ENCODE data around the gene KRTAP5-4. TPM values are rescaled to one million over a fixed set of nuclear protein-coding genes. Genes with fewer than 3 reads are reported as not detected.

KRTAP5-4 gene
- total RNA-seq, 1 experiment from 2014 or later = not detected

GRCh38 chr11:1653541-1654387, 31.8 kb upstream of the KRTAP5-4 start:
- Histone ChIP-seq H3K36me3 (ENCODE audit: insufficient read depth, low read length, poor library complexity, severe bottlenecking) (no peaks in the 10 kb centered on the region), H3K4me3 (ENCODE audit: low read depth, low read length, poor library complexity, severe bottlenecking) (no peak overlapping the region), H3K27ac (ENCODE audit: low read depth, low read length, poor library complexity, severe bottlenecking) (no peak overlapping the region), H3K4me1 (ENCODE audit: insufficient read depth, low read length, poor library complexity, severe bottlenecking) (no peaks in the 10 kb centered on the region), H3K9me3 (ENCODE audit: low read depth, low read length, poor library complexity, severe bottlenecking) (no peaks in the 10 kb centered on the region), H3K27me3 (replicated peaks; ENCODE audit: insufficient read depth, low read depth, low read length, poor library complexity) (no peaks in the 10 kb centered on the region)
- no peak for DNase-seq (ENCODE audit: low spot score)
- intact Hi-C loops (cut with micrococcal nuclease; ENCODE audit: unreplicated experiment) = loop anchor here (2.0 kb wide), 1 partner anchor 179 kb away; no protein-coding TSS in a partner anchor
- CTCF ChIA-PET = interaction anchor here (1.3 to 1.8 kb wide), 4 partner anchors 40 to 502 kb away, joined by 8 to 29 read pairs (median 15); partner anchors contain the start of gene SYT8
- TF ChIP-seq CTCF (conservative IDR thresholded peaks at IDR 0.05; ENCODE audit: low read depth, low read length) (no peak), EZH2 (IDR thresholded peaks at IDR 0.05; ENCODE audit: borderline replicate concordance, low read depth, low read length, poor library complexity, severe bottlenecking) (no peak)
- POLR2A ChIA-PET (ENCODE audit: low non-redundant PET) = no interaction called here
- no TSS peak for BruUV-seq (replicated peaks)

- no TSS peak for BruUV-seq (replicated peaks)
- POLR2A ChIA-PET (ENCODE audit: low non-redundant PET) = no interaction called here
- CTCF ChIA-PET = interaction anchor here (0.6 to 1.8 kb wide), 14 partner anchors 26 to 503 kb away, joined by 3 to 29 read pairs (median 4); partner anchors contain the start of gene SYT8
- intact Hi-C loops (cut with micrococcal nuclease; ENCODE audit: unreplicated experiment) = loop anchor here (1.0 to 2.0 kb wide), 2 partner anchors 180 to 498 kb away; no protein-coding TSS in a partner anchor
- Histone ChIP-seq H3K4me1 (ENCODE audit: insufficient read depth, low read length, poor library complexity, severe bottlenecking) (no peaks in the 10 kb centered on the region), H3K9me3 (ENCODE audit: low read depth, low read length, poor library complexity, severe bottlenecking) (no peaks in the 10 kb centered on the region), H3K4me3 (ENCODE audit: low read depth, low read length, poor library complexity, severe bottlenecking) (no peak overlapping the region), H3K36me3 (ENCODE audit: insufficient read depth, low read length, poor library complexity, severe bottlenecking) (no peaks in the 10 kb centered on the region), H3K27ac (ENCODE audit: low read depth, low read length, poor library complexity, severe bottlenecking) (no peak overlapping the region), H3K27me3 (replicated peaks; ENCODE audit: insufficient read depth, low read depth, low read length, poor library complexity) (no peaks in the 10 kb centered on the region)
- DNase-seq (ENCODE audit: low spot score) = peak; percentile 61
- TF ChIP-seq CTCF (conservative IDR thresholded peaks at IDR 0.05; ENCODE audit: low read depth, low read length) = peak; percentile 87
- TF ChIP-seq EZH2 (IDR thresholded peaks at IDR 0.05; ENCODE audit: borderline replicate concordance, low read depth, low read length, poor library complexity, severe bottlenecking) = no peak
Measured at GRCh38 chr11:1652771-1653540, 31.0 kb upstream of the KRTAP5-4 start.

DNA sequence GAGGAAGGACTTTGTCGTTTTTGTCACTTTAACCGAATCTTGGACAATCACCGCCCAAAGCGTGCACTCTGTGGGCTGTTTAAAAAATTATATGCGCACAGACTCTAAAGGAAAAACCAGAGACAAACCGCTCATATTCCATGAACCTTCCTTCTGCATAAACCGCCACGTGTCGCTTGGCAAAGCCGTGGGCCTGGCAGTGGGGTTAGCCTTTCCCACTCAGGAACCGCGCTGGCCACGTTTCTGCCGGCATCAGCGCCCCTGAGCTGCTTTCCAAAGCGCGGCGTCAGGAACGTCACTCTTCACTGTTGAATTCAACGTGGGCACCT, 30.5 kb upstream of the KRTAP5-4 start:
- ChIA-PET POLR2A (ENCODE audit: low non-redundant PET) (no interaction called here), CTCF (interaction anchor here (0.6 to 1.8 kb wide), 14 partner anchors 27 to 504 kb away, joined by 3 to 29 read pairs (median 4); partner anchors contain the start of gene SYT8)
- Histone ChIP-seq H3K36me3 (ENCODE audit: insufficient read depth, low read length, poor library complexity, severe bottlenecking) (no peaks in the 10 kb centered on the region), H3K9me3 (ENCODE audit: low read depth, low read length, poor library complexity, severe bottlenecking) (no peaks in the 10 kb centered on the region), H3K4me3 (ENCODE audit: low read depth, low read length, poor library complexity, severe bottlenecking) (no peak overlapping the region), H3K4me1 (ENCODE audit: insufficient read depth, low read length, poor library complexity, severe bottlenecking) (no peaks in the 10 kb centered on the region), H3K27ac (ENCODE audit: low read depth, low read length, poor library complexity, severe bottlenecking) (no peak overlapping the region), H3K27me3 (replicated peaks; ENCODE audit: insufficient read depth, low read depth, low read length, poor library complexity) (no peaks in the 10 kb centered on the region)
- BruUV-seq (replicated peaks) = no TSS peak
- intact Hi-C loops (cut with micrococcal nuclease; ENCODE audit: unreplicated experiment) = loop anchor here (1.0 to 2.0 kb wide), 2 partner anchors 180 to 499 kb away; no protein-coding TSS in a partner anchor
- no peak for DNase-seq (ENCODE audit: low spot score)
- TF ChIP-seq EZH2 (IDR thresholded peaks at IDR 0.05; ENCODE audit: borderline replicate concordance, low read depth, low read length, poor library complexity, severe bottlenecking) (no peak), CTCF (conservative IDR thresholded peaks at IDR 0.05; ENCODE audit: low read depth, low read length) (no peak)

All from A673 (cell line).